Hepatocyte (in vitro differentiated cells): ENCODE data around the gene LARP4B. TPM values are rescaled to one million over a fixed set of nuclear protein-coding genes. Genes with fewer than 3 reads are reported as not detected.

Experiments used
- DNase-seq: peaks from one replicate; pipeline ENCODE4 v3.0.0-alpha.2; 2016; ENCODE audit warnings: low spot score
- H2AFZ ChIP-seq: fragments of 200-600 bp; sonication (generic); 2 replicates; pipeline ENCODE4 v1.6.0; 2016; ENCODE audit warnings: antibody characterized with exemption, mild to moderate bottlenecking
- H3K27ac ChIP-seq: fragments of 200-600 bp; sonication (generic); 2 replicates; pipeline ENCODE4 v1.5.1; 2016; ENCODE audit warnings: mild to moderate bottlenecking
- H3K27me3 ChIP-seq: fragments of 200-600 bp; sonication (generic); 2 replicates; pipeline ENCODE4 v1.6.1; 2016
- H3K36me3 ChIP-seq: fragments of 200-600 bp; sonication (generic); replicated peaks from 2 replicates; pipeline ENCODE4 v1.5.1; 2016; ENCODE audit warnings: low read depth; ENCODE audit not compliant: insufficient read depth
- H3K4me1 ChIP-seq: fragments of 200-600 bp; sonication (generic); 2 replicates; pipeline ENCODE4 v1.5.1; 2016; ENCODE audit warnings: mild to moderate bottlenecking, moderate library complexity; ENCODE audit not compliant: insufficient read depth
- H3K4me2 ChIP-seq: fragments of 200-600 bp; sonication (generic); 2 replicates; pipeline ENCODE4 v1.6.0; 2016
- H3K4me3 ChIP-seq: fragments of 200-600 bp; sonication (generic); 2 replicates; pipeline ENCODE4 v1.5.1; 2016; ENCODE audit warnings: mild to moderate bottlenecking
- H3K79me2 ChIP-seq: fragments of 200-600 bp; sonication (generic); 2 replicates; pipeline ENCODE4 v1.6.0; 2017; ENCODE audit warnings: mild to moderate bottlenecking
- H3K9me2 ChIP-seq: fragments of 200-600 bp; sonication (generic); replicated peaks from 2 replicates; pipeline ENCODE4 v1.6.0; 2017; ENCODE audit warnings: mild to moderate bottlenecking; ENCODE audit not compliant: insufficient read depth
- H3K9me3 ChIP-seq: fragments of 200-600 bp; sonication (generic); 2 replicates; pipeline ENCODE4 v1.5.1; 2016; ENCODE audit warnings: low read depth, mild to moderate bottlenecking
- H4K20me1 ChIP-seq: fragments of 200-600 bp; sonication (generic); 2 replicates; pipeline ENCODE4 v1.6.0; 2016; ENCODE audit warnings: mild to moderate bottlenecking; ENCODE audit not compliant: insufficient read depth, poor library complexity, severe bottlenecking
- EZH2 ChIP-seq: fragments of 200-600 bp; sonication (generic); IDR thresholded peaks from 2 replicates; pipeline ENCODE4 v1.6.1; 2016; ENCODE audit warnings: antibody characterized with exemption, mild to moderate bottlenecking, borderline replicate concordance
- EZH2phosphoT487 ChIP-seq: fragments of 200-600 bp; sonication (generic); IDR thresholded peaks from one replicate; pipeline ENCODE4 v1.6.1; 2018; ENCODE audit warnings: antibody characterized with exemption, mild to moderate bottlenecking, low read depth, moderate library complexity; ENCODE audit not compliant: unreplicated experiment, severe bottlenecking
- WGBS: methylation state at CpG from one replicate; pipeline ENCODE4 v1.1.6; 2016; ENCODE audit warnings: low lambda C conversion rate; ENCODE audit errors: missing lambda C conversion rate; 5-methylcytosine and 5-hydroxymethylcytosine counted together
- polyA plus RNA-seq: library from polyadenylated mRNA; unstranded; fragments of >200 nt; fragmentation: Nextera tagmentation; extraction: Ambion mirVana; gene quantifications from 2 replicates; pipeline ENCODE4 v1.2.1, GENCODE V29; 2016
- total RNA-seq: library from RNA; depleted of rRNA; stranded (reverse); fragments of >200 nt; gene quantifications from 2 replicates; pipeline ENCODE4 v1.2.3, GENCODE V29; 2014
- TF ChIP-seq, protein P1 (sequence below): fragments of 200-600 bp; sonication (generic); IDR thresholded peaks from 2 replicates; pipeline ENCODE4 v1.5.1; 2016; ENCODE audit warnings: antibody characterized with exemption, mild to moderate bottlenecking; ENCODE audit not compliant: poor library complexity

The LARP4B gene
- total and polyA plus RNA-seq, 2 experiments from 2014 or later: 28.4 to 43.4 TPM

DNA sequence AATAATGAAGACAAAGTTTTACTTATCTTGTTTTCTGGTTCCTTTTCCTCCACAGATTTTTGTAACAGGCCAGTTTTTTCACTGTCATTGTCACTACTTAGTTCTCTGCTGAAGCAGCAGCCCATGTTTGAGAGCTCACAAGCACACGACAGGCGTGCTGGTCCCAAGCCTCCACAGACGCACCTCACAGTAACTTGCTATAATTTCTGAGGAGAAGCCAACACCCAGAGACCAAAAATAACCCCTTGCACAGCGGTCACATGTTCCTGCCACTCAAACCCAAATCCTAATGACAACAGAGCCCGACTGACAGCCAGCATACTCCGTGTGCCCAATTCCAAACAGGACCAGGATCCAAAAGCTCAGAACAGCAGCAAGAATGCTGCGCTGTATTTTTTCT is 58.5 kb downstream of the LARP4B start:
- H4K20me1 ChIP-seq: peaks cover 20% of the 10 kb centered on the region
- H3K4me2 ChIP-seq: no peak overlapping the region
- H3K9me3 ChIP-seq: no peaks in the 10 kb centered on the region
- TF ChIP-seq EZH2phosphoT487 (no peak), EZH2 (no peak)
- TF ChIP-seq, protein P1, sequence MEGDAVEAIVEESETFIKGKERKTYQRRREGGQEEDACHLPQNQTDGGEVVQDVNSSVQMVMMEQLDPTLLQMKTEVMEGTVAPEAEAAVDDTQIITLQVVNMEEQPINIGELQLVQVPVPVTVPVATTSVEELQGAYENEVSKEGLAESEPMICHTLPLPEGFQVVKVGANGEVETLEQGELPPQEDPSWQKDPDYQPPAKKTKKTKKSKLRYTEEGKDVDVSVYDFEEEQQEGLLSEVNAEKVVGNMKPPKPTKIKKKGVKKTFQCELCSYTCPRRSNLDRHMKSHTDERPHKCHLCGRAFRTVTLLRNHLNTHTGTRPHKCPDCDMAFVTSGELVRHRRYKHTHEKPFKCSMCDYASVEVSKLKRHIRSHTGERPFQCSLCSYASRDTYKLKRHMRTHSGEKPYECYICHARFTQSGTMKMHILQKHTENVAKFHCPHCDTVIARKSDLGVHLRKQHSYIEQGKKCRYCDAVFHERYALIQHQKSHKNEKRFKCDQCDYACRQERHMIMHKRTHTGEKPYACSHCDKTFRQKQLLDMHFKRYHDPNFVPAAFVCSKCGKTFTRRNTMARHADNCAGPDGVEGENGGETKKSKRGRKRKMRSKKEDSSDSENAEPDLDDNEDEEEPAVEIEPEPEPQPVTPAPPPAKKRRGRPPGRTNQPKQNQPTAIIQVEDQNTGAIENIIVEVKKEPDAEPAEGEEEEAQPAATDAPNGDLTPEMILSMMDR: no peak
- no peaks in the 10 kb centered on the region for H3K27me3 ChIP-seq
- no peak overlapping the region for H2AFZ ChIP-seq
- H3K27ac ChIP-seq: no peak overlapping the region
- no peak for DNase-seq
- H3K9me2 ChIP-seq: no peaks in the 10 kb centered on the region
- no peak overlapping the region for H3K4me3 ChIP-seq
- H3K36me3 ChIP-seq: no peaks in the 10 kb centered on the region
- WGBS: 98% methylated on average over 7 of the region's 7 CpGs
- H3K4me1 ChIP-seq: no peaks in the 10 kb centered on the region
- peaks cover 85% of the 10 kb centered on the region for H3K79me2 ChIP-seq

DNA sequence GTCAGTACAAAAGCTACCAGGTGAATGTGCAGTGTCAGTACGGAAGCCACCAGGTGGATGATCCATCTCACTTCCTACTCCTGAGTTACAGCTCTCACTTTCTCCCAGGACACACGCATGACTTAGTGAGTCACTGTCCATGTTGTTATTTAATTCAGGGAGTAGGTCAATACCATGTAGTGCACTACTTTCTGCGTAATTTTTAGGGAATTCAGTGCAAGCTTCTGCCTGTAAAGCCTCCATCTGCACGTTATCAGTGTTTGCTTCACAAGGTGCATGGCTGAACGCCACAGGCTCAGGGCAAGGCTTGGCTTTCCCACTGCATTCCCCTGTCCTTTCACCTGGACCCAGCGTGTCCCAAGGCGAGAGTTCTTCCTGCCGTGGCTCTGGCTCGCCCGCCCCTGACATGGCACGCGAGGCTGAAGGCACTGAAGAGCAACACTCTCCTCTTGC is 59.5 kb downstream of the LARP4B start:
- Histone ChIP-seq H3K27me3 (no peaks in the 10 kb centered on the region), H2AFZ (no peak overlapping the region), H3K27ac (no peak overlapping the region), H3K4me3 (no peak overlapping the region), H3K9me2 (no peaks in the 10 kb centered on the region), H4K20me1 (peaks cover 27% of the 10 kb centered on the region), H3K4me1 (no peaks in the 10 kb centered on the region), H3K4me2 (no peak overlapping the region), H3K79me2 (peaks cover 89% of the 10 kb centered on the region), H3K9me3 (no peaks in the 10 kb centered on the region), H3K36me3 (peaks cover 4% of the 10 kb centered on the region)
- TF ChIP-seq EZH2phosphoT487: no peak
- no peak for TF ChIP-seq EZH2
- TF ChIP-seq, protein P1: no peak
- no peak for DNase-seq
- WGBS: 94% methylated on average over 12 of the region's 12 CpGs

DNA sequence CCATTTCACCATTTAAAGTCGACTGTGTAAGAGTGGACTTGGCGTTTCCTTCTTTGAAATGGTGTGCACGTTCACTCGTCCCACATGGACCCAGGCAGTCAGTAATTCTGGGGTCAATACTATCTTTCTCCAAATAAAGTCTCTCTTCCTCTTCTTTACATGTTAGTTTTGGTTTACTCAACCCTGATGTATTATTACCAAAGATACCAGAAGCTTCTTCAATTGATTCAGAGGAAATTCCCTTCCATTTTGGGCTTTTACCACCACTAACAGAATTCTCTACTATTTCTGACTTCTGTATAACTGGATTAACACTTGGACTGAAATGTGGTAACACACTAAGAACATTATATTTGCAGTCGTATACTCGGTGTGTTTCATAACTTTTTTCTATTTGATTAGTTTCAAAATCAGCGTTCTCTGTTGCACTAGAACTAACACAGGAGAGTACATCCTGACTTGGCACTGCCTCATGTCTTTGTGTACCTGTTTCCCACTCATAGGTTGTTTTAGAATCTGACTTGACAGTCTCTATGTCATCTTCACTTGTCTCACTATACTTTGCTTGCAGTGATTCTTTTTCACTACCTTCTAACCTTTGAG is 60.8 kb downstream of the LARP4B start:
- TF ChIP-seq EZH2: no peak
- TF ChIP-seq, protein P1: no peak
- no peak for TF ChIP-seq EZH2phosphoT487
- Histone ChIP-seq H3K4me3 (no peak overlapping the region), H2AFZ (no peak overlapping the region), H4K20me1 (peaks cover 28% of the 10 kb centered on the region), H3K4me2 (no peak overlapping the region), H3K36me3 (peaks cover 4% of the 10 kb centered on the region), H3K79me2 (peaks cover 91% of the 10 kb centered on the region), H3K27ac (no peak overlapping the region), H3K4me1 (no peaks in the 10 kb centered on the region), H3K9me2 (no peaks in the 10 kb centered on the region), H3K9me3 (no peaks in the 10 kb centered on the region), H3K27me3 (no peaks in the 10 kb centered on the region)
- no peak for DNase-seq
- 93% methylated on average over 7 of the region's 7 CpGs for WGBS
